GM12892 (cell line): ENCODE measurements around the gene TREM1.

Source experiments
- POLR2A ChIP-seq: IDR thresholded peaks from 2 replicates; pipeline ENCODE4 v1.6.1; 2011; ENCODE audit warnings: low read depth, low read length, control low read depth
- TAF1 ChIP-seq: IDR thresholded peaks from 2 replicates; pipeline ENCODE4 v1.6.1; 2011; ENCODE audit warnings: low read depth, mild to moderate bottlenecking, control low read depth, low read length, borderline replicate concordance

DNA sequence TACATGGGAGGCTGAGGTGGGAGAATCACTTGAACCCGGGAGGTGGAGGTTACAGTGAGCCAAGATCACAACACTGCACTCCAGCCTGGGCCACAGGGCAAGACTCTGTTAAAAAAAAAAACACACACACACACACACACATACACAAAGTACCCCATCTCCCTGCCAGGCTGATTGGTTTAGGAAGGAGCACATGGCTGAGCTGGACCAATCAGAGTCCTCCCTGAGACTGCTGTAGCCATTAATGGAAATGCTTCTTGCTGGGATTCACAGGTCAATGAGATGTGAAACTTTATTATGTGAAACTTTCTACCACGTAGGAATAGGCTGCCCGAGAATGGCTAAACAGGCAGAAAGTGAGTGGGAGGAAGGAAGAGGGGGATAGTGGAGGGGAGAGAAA, 2.9 kb downstream of the TREM1 start:
- no peak for TF ChIP-seq POLR2A
- no peak for TF ChIP-seq TAF1
